Sigmoid colon (tissue), 4 donors: ENCODE data around the gene CYP26B1.

Experiments
- EP300 ChIP-seq, 4 donors: sonication (generic); formaldehyde crosslinking; IDR thresholded peaks; one replicate each; pipeline ENCODE4 v1.6.1; 2017; ENCODE audit warnings: antibody characterized with exemption in 4 of 4
- POLR2AphosphoS5 ChIP-seq, 4 donors: sonication (generic); formaldehyde crosslinking; IDR thresholded peaks; one replicate each; pipeline ENCODE4 v1.6.1; 2017; ENCODE audit warnings: antibody characterized with exemption in 4 of 4
- TF ChIP-seq, protein P1 (sequence below), 4 experiments: fragments of 450-650 bp in 3 of 4; fragments of 200-600 bp in 1 of 4; IDR thresholded peaks; one replicate each; pipeline ENCODE4 v1.5.1; 2016 to 2019; ENCODE audit warnings: antibody characterized with exemption in 4 of 4, mild to moderate bottlenecking in 3 of 4, moderate library complexity in 2 of 4

DNA sequence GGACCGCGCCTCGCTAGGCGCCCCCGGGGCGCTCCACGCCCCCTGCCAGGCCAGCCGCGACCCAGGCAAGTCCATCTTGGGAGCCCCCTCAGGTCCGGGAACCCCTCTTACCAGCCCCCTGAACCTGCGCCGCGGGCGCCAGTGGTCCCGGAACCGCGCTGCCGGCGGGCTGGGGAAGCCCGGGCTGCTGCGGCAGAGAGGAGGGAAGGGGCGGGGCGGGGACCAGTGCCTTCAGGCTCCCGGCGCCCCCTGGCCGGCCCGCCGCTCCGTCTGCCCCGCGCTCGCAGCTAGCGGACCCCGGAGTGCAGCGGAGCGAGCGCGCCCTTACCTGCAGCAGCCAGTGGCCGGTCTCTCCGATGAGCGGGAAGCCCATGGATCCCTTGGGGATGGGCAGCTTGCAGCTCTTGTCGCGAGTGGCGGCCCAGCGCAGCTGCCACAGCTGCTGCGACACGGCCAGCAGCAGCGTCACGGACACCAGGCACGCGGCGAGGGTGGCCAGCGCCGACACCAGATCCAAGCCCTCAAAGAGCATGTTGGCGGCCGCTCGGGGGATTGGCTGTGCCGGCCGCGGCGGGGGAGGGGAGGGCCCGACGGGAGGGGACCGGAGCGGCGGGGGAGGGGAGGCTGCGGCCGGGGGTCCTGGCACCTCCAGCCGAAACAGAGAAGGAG, at the start of gene CYP26B1:
- TF ChIP-seq, protein P1, sequence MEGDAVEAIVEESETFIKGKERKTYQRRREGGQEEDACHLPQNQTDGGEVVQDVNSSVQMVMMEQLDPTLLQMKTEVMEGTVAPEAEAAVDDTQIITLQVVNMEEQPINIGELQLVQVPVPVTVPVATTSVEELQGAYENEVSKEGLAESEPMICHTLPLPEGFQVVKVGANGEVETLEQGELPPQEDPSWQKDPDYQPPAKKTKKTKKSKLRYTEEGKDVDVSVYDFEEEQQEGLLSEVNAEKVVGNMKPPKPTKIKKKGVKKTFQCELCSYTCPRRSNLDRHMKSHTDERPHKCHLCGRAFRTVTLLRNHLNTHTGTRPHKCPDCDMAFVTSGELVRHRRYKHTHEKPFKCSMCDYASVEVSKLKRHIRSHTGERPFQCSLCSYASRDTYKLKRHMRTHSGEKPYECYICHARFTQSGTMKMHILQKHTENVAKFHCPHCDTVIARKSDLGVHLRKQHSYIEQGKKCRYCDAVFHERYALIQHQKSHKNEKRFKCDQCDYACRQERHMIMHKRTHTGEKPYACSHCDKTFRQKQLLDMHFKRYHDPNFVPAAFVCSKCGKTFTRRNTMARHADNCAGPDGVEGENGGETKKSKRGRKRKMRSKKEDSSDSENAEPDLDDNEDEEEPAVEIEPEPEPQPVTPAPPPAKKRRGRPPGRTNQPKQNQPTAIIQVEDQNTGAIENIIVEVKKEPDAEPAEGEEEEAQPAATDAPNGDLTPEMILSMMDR (IDR thresholded peaks at IDR 0.05) = no peak
- TF ChIP-seq EP300 (IDR thresholded peaks at IDR 0.05) (no peak), POLR2AphosphoS5 (IDR thresholded peaks at IDR 0.05) (no peak)
